SK-N-MC (cell line): ENCODE data around the gene SLC43A2.

Source experiments
- EZH2 ChIP-seq: fragments of 200-600 bp; sonication (generic); IDR thresholded peaks from one replicate; pipeline ENCODE4 v1.6.1; 2017; ENCODE audit warnings: antibody characterized with exemption
- POLR2AphosphoS5 ChIP-seq: IDR thresholded peaks from 2 replicates; pipeline ENCODE4 v1.6.1; 2012; ENCODE audit warnings: mild to moderate bottlenecking, low read depth, low read length, borderline replicate concordance

- no peak for TF ChIP-seq EZH2
- TF ChIP-seq POLR2AphosphoS5: no peak
Observed at GRCh38 chr17:1643999-1644492, 15.4 kb upstream of the SLC43A2 start.
